GM10248 (cell line): ENCODE results near the gene UVRAG.

Source experiments
- CTCF ChIA-PET: fragments of 300-600 bp; sonication (Branson Sonifier 250); formaldehyde crosslinking; extraction: SDS; loops from one replicate; lab custom pipeline; 2021; ENCODE audit warnings: antibody characterized with exemption; lab: Yijun Ruan, JAX
- POLR2A ChIA-PET: fragments of 350-650 bp; sonication (Branson Sonifier 250); formaldehyde crosslinking; extraction: SDS; loops from one replicate; lab custom pipeline; 2020; ENCODE audit warnings: antibody characterized with exemption; lab: Yijun Ruan, JAX
- DNase-seq: peaks from one replicate; pipeline ENCODE4 v3.0.0; 2012; ENCODE audit errors: extremely low spot score
- CTCF ChIP-seq: IDR thresholded peaks from 2 replicates; pipeline ENCODE4 v1.5.1; 2012; ENCODE audit warnings: mild to moderate bottlenecking, low read depth; ENCODE audit errors: extremely low read depth, missing control alignments, control extremely low read depth

Gene UVRAG

GRCh38 chr11:75940911-75941310 lies 125.9 kb downstream of the UVRAG start:
- DNase-seq = no peak
- ChIA-PET POLR2A (no interaction called here), CTCF (interaction anchor here (1.0 to 1.6 kb wide), 2 partner anchors 48 to 212 kb away, joined by 3 read pairs; no protein-coding TSS in a partner anchor)
- no peak for TF ChIP-seq CTCF

GRCh38 chr11:75944515-75944914 lies 129.5 kb downstream of the UVRAG start:
- DNase-seq = no peak
- CTCF ChIA-PET = interaction anchor here (0.8 to 3.4 kb wide), 5 partner anchors 11 to 208 kb away, joined by 3 to 10 read pairs (median 4); no protein-coding TSS in a partner anchor
- TF ChIP-seq CTCF = no peak
- POLR2A ChIA-PET = no interaction called here

GRCh38 chr11:75945446-75945845 lies 130.4 kb downstream of the UVRAG start:
- TF ChIP-seq CTCF = no peak
- DNase-seq = no peak
- ChIA-PET POLR2A (no interaction called here), CTCF (interaction anchor here (0.7 to 3.4 kb wide), 5 partner anchors 12 to 207 kb away, joined by 3 to 10 read pairs (median 4); no protein-coding TSS in a partner anchor)

GRCh38 chr11:75945947-75946346 lies 130.9 kb downstream of the UVRAG start:
- no peak for DNase-seq
- no peak for TF ChIP-seq CTCF
- ChIA-PET CTCF (interaction anchor here (0.7 to 3.4 kb wide), 4 partner anchors 14 to 206 kb away, joined by 3 to 10 read pairs (median 6); no protein-coding TSS in a partner anchor), POLR2A (no interaction called here)

GRCh38 chr11:75946531-75947530 lies 131.8 kb downstream of the UVRAG start:
- no peak for DNase-seq
- no peak for TF ChIP-seq CTCF
- CTCF ChIA-PET = interaction anchor here (3.4 kb wide), 1 partner anchor 49 kb away, joined by 10 read pairs; no protein-coding TSS in a partner anchor
- POLR2A ChIA-PET = interaction anchor here (0.6 kb wide), 1 partner anchor 540 kb away, joined by 3 read pairs; no protein-coding TSS in a partner anchor

- TF ChIP-seq CTCF = no peak
- POLR2A ChIA-PET = no interaction called here
- CTCF ChIA-PET = interaction anchor here (1.4 to 1.8 kb wide), 3 partner anchors 15 to 146 kb away, joined by 3 to 6 read pairs (median 3); no protein-coding TSS in a partner anchor
- DNase-seq = no peak
These were observed 134.1 kb downstream of the UVRAG start for GRCh38 chr11:75949023-75949672.
